K562 (cell line): Measurements from ENCODE around the gene SH3BP2.

ENCODE experiments used
- CREM ChIP-seq: IDR thresholded peaks from 2 replicates; pipeline ENCODE4 v1.6.1; 2014; ENCODE audit warnings: antibody characterized with exemption, low read depth
- ELF4 ChIP-seq: fragments of 450-650 bp; formaldehyde crosslinking; IDR thresholded peaks from 2 replicates; pipeline ENCODE4 v1.4.0; 2022; ENCODE audit warnings: missing genetic modification characterization
- ETV1 ChIP-seq: fragments of 450-650 bp; conservative IDR thresholded peaks from 2 replicates; pipeline ENCODE4 v1.6.1; 2016; ENCODE audit warnings: missing genetic modification characterization, control low read depth, low read depth, missing compliant biosample characterization
- HDAC1 ChIP-seq, 2 experiments: fragments of 450-650 bp; IDR thresholded peaks; 2 replicates each; pipeline ENCODE4 v1.6.1; 2016 to 2017; ENCODE audit warnings: inconsistent platforms in 1 of 2, mild to moderate bottlenecking in 1 of 2, moderate library complexity in 1 of 2
- HDAC3 ChIP-seq: fragments of 450-650 bp; IDR thresholded peaks from 2 replicates; pipeline ENCODE4 v1.6.1; 2018; ENCODE audit warnings: borderline replicate concordance, mild to moderate bottlenecking, moderate library complexity; ENCODE audit not compliant: partially characterized antibody
- HDAC6 ChIP-seq: IDR thresholded peaks from 2 replicates; pipeline ENCODE4 v1.6.1; 2012; ENCODE audit warnings: low read depth, mild to moderate bottlenecking, control low read depth, inconsistent platforms, low read length, moderate library complexity
- HDGF ChIP-seq: fragments of 450-650 bp; IDR thresholded peaks from 2 replicates; pipeline ENCODE4 v1.6.1; 2016
- IFI16 ChIP-seq: fragments of 250-450 bp; sonication (Bioruptor Pico); IDR thresholded peaks from 2 replicates; pipeline ENCODE4 v2.1.2; 2022; ENCODE audit warnings: mild to moderate bottlenecking, inconsistent platforms
- KAT8 ChIP-seq: fragments of 450-650 bp; IDR thresholded peaks from 2 replicates; pipeline ENCODE4 v1.6.1; 2016; ENCODE audit warnings: low read depth, mild to moderate bottlenecking
- SP2 ChIP-seq: IDR thresholded peaks from 2 replicates; pipeline ENCODE4 v1.6.1; 2011; ENCODE audit warnings: mild to moderate bottlenecking, low read depth, low read length, moderate library complexity; ENCODE audit not compliant: poor library complexity, severe bottlenecking; ENCODE audit errors: extremely low read depth
- TAF15 ChIP-seq: fragments of 200-400 bp; formaldehyde crosslinking; IDR thresholded peaks from 2 replicates; pipeline ENCODE4 v1.6.1; 2017; ENCODE audit warnings: mild to moderate bottlenecking, low read depth, low read length, moderate library complexity
- ZBTB8A ChIP-seq: fragments of 450-650 bp; IDR thresholded peaks from 2 replicates; pipeline ENCODE4 v1.6.1; 2018; ENCODE audit warnings: mild to moderate bottlenecking, moderate library complexity; ENCODE audit not compliant: partially characterized antibody
- TF ChIP-seq, protein P1 (sequence below), 3 experiments: IDR thresholded peaks in 2 of 3; conservative IDR thresholded peaks in 1 of 3; 2 replicates each; pipeline ENCODE4 v1.5.1; 2011 to 2012; ENCODE audit warnings: low read length in 3 of 3, mild to moderate bottlenecking in 3 of 3, control low read depth in 2 of 3, improper control_type of control experiment in 1 of 3, inconsistent platforms in 1 of 3, low read depth in 1 of 3, mixed read lengths in 1 of 3, moderate library complexity in 1 of 3; ENCODE audit not compliant: insufficient read depth in 2 of 3
- TF ChIP-seq, protein P2 (sequence below): IDR thresholded peaks from 3 replicates; pipeline ENCODE4 v1.6.1; 2011; ENCODE audit warnings: borderline replicate concordance, mild to moderate bottlenecking; ENCODE audit not compliant: insufficient read length, insufficient read depth

DNA sequence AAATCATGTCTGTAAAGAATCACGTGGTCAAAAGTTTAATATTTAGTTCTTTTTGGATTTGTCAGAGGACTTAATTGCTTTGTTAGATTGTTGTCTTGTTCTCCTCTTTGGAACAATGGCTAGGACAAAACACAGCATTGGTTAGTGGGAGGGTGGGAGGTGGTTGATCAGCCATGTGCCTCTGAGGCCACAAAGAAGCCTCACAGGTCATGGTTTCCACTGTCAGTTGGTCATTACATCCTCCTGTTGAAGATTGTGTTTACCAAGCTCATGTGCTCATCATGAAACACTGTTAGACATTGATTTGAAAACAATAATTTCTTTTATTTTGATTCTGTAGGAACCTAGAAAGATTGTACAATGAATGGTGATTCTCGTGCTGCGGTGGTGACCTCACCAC, 82.7 kb downstream of the SH3BP2 start:
- TF ChIP-seq ETV1 (tag): no peak
- TF ChIP-seq HDAC6: no peak
- TF ChIP-seq HDGF: no peak
- no peak for TF ChIP-seq ZBTB8A
- no peak for TF ChIP-seq KAT8
- no peak for TF ChIP-seq TAF15
- no peak for TF ChIP-seq CREM
- no peak for TF ChIP-seq HDAC3
- no peak for TF ChIP-seq IFI16 (CRISPR knock-in tag)
- TF ChIP-seq, protein P1, sequence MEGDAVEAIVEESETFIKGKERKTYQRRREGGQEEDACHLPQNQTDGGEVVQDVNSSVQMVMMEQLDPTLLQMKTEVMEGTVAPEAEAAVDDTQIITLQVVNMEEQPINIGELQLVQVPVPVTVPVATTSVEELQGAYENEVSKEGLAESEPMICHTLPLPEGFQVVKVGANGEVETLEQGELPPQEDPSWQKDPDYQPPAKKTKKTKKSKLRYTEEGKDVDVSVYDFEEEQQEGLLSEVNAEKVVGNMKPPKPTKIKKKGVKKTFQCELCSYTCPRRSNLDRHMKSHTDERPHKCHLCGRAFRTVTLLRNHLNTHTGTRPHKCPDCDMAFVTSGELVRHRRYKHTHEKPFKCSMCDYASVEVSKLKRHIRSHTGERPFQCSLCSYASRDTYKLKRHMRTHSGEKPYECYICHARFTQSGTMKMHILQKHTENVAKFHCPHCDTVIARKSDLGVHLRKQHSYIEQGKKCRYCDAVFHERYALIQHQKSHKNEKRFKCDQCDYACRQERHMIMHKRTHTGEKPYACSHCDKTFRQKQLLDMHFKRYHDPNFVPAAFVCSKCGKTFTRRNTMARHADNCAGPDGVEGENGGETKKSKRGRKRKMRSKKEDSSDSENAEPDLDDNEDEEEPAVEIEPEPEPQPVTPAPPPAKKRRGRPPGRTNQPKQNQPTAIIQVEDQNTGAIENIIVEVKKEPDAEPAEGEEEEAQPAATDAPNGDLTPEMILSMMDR (IDR thresholded peaks at IDR 0.05 in 2 of 3, conservative IDR thresholded peaks at IDR 0.05 in 1 of 3; ENCODE audit: insufficient read depth in 2 of 3, low read depth in 1 of 3, low read length in 3 of 3): no peak
- TF ChIP-seq HDAC1 (IDR thresholded peaks at IDR 0.05): no peak
- TF ChIP-seq, protein P2, sequence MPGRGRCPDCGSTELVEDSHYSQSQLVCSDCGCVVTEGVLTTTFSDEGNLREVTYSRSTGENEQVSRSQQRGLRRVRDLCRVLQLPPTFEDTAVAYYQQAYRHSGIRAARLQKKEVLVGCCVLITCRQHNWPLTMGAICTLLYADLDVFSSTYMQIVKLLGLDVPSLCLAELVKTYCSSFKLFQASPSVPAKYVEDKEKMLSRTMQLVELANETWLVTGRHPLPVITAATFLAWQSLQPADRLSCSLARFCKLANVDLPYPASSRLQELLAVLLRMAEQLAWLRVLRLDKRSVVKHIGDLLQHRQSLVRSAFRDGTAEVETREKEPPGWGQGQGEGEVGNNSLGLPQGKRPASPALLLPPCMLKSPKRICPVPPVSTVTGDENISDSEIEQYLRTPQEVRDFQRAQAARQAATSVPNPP: no peak
- TF ChIP-seq SP2: no peak
- no peak for TF ChIP-seq ELF4 (CRISPR knock-in tag)
